ENCODE results near the gene TMEM94.
A peak's percentile ranks its signal among the peaks of the same experiment; 100 is the strongest.

The TMEM94 gene

GRCh38 chr17:75524970-75525805, 68.8 kb downstream of the TMEM94 start, which contains the start of gene LLGL2 (continued):
- TF ChIP-seq PRDM10 (tag by site-specific recombination; IDR thresholded peaks at IDR 0.05): peak; percentile 79
- no peak for TF ChIP-seq ZNF596 (tag by site-specific recombination; IDR thresholded peaks at IDR 0.05)
- no peak for TF ChIP-seq ZNF311 (tag by site-specific recombination; IDR thresholded peaks at IDR 0.05; ENCODE audit: borderline replicate concordance)
- no peak for TF ChIP-seq ZNF266 (tag by site-specific recombination; IDR thresholded peaks at IDR 0.05; ENCODE audit: low read depth)
- TF ChIP-seq ZNF626 (tag by site-specific recombination; IDR thresholded peaks at IDR 0.05): no peak
- TF ChIP-seq CTCF (tag by site-specific recombination; IDR thresholded peaks at IDR 0.05): peak; percentile 96
- TF ChIP-seq PRDM4 (tag by site-specific recombination; IDR thresholded peaks at IDR 0.05): no peak
- TF ChIP-seq HOXC10 (CRISPR knock-in tag; IDR thresholded peaks at IDR 0.05): no peak
- no peak for TF ChIP-seq ZNF558 (tag by site-specific recombination; IDR thresholded peaks at IDR 0.05)
- TF ChIP-seq ZBTB21 (tag by site-specific recombination; IDR thresholded peaks at IDR 0.05): no peak
- TF ChIP-seq ZXDB (tag by site-specific recombination; IDR thresholded peaks at IDR 0.05): 0 out of 2 replicates have a peak, but pooled peaks have one; percentile 32
- 0 out of 2 replicates have a peak, but pooled peaks have one; percentile 2 for TF ChIP-seq ZNF146 (tag by site-specific recombination; IDR thresholded peaks at IDR 0.05)
- TF ChIP-seq ZSCAN23 (tag by site-specific recombination; IDR thresholded peaks at IDR 0.05): 0 out of 2 replicates have a peak, but pooled peaks have one; percentile 32
- peak; percentile 90 for TF ChIP-seq SP3 (tag by site-specific recombination; IDR thresholded peaks at IDR 0.05)
- no peak; the same call in 1 of the 2 replicates for TF ChIP-seq ZFP69B (tag by site-specific recombination; IDR thresholded peaks at IDR 0.05)
- TF ChIP-seq GFI1B (tag by site-specific recombination; IDR thresholded peaks at IDR 0.05): no peak
- TF ChIP-seq ZNF514 (tag by site-specific recombination; IDR thresholded peaks at IDR 0.05): no peak
- no peak for TF ChIP-seq ZNF488 (tag by site-specific recombination; IDR thresholded peaks at IDR 0.05)
- peak; percentile 87 for TF ChIP-seq ZNF341 (tag by site-specific recombination; IDR thresholded peaks at IDR 0.05; ENCODE audit: low read depth)
- no peak for TF ChIP-seq ZNF704 (tag by site-specific recombination; IDR thresholded peaks at IDR 0.05)
- no peak; the same call in 1 of the 2 replicates for TF ChIP-seq YY1 (tag by site-specific recombination; IDR thresholded peaks at IDR 0.05)
- TF ChIP-seq GLIS1 (tag by site-specific recombination; IDR thresholded peaks at IDR 0.05): peak; percentile 93
- TF ChIP-seq OVOL3 (tag by site-specific recombination; IDR thresholded peaks at IDR 0.05): 0 out of 2 replicates have a peak, but pooled peaks have one; percentile 16
- peak; percentile 86; the same call in 1 of the 2 replicates for TF ChIP-seq KLF7 (tag by site-specific recombination; IDR thresholded peaks at IDR 0.05; ENCODE audit: borderline replicate concordance)
- no peak for TF ChIP-seq ZNF549 (tag by site-specific recombination; IDR thresholded peaks at IDR 0.05)
- TF ChIP-seq ZBTB26 (tag by site-specific recombination; optimal IDR thresholded peaks at IDR 0.05): peak; percentile 92
- TF ChIP-seq ZNF629 (tag by site-specific recombination; IDR thresholded peaks at IDR 0.05): peak; percentile 56; the same call in 1 of the 2 replicates
- TF ChIP-seq ZNF837 (tag by site-specific recombination; IDR thresholded peaks at IDR 0.05): no peak
- no peak for TF ChIP-seq ZNF510 (tag by site-specific recombination; IDR thresholded peaks at IDR 0.05; ENCODE audit: insufficient replicate concordance)
